ENCODE results near the gene TLNRD1.

DNA sequence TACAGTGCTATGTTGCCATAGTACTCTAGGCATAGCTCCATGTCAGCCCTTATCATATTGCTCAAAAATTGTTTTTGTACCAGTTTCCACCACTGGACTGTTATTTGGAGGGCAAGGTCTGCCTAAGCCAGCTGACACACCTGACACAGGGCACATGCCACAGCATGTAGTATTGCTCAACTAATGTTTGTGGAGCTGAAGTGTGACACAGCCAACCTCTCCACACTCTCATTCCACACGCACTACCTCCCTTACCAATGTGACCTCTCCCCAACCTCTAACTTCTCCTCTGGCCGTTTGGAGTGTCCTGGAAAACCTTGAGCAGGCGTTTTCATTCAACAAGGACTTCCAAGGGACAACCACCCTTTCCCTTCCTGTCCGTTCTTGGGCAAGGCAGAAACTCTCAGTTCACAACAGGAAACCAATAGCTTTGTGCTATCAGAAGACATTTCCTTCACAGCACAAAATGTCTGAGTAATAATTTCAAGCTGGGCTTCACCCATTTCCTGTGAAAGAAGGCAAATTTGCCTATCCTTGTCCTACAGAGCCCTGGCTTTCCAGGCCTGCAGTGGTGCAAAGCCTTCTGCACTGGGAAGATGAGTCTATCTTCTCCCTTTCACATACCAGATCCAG is 38.4 kb downstream of the TLNRD1 start:
- TF ChIP-seq RAD21 (IDR thresholded peaks at IDR 0.05; ENCODE audit: low read depth) (no peak), CTCF (IDR thresholded peaks at IDR 0.05 in 2 of 3, conservative IDR thresholded peaks at IDR 0.05 in 1 of 3; ENCODE audit: borderline replicate concordance in 1 of 3, insufficient read depth in 1 of 3, low read depth in 2 of 3, low read length in 2 of 3) (no peak), EZH2 (IDR thresholded peaks at IDR 0.05) (no peak), SP1 (IDR thresholded peaks at IDR 0.05; ENCODE audit: low read depth) (no peak), TCF7L2 (IDR thresholded peaks at IDR 0.05; ENCODE audit: borderline replicate concordance, extremely low read depth, insufficient read depth, insufficient read length) (no peak), EGR1 (IDR thresholded peaks at IDR 0.05; ENCODE audit: low read depth) (no peak), CBX3 (IDR thresholded peaks at IDR 0.05; ENCODE audit: low read depth) (no peak), YY1 (IDR thresholded peaks at IDR 0.05; ENCODE audit: extremely low read depth, insufficient replicate concordance, low read depth, low read length) (no peak), EZH2phosphoT487 (IDR thresholded peaks at IDR 0.05; ENCODE audit: borderline replicate concordance) (no peak), POLR2A (IDR thresholded peaks at IDR 0.05; ENCODE audit: borderline replicate concordance, extremely low read depth, insufficient read depth, insufficient read length) (no peak)

All from HCT116 (cell line).